AG09309 (cell line): ENCODE data around the gene THBS1.

Source experiments
- DNase-seq: peaks from one replicate; pipeline ENCODE4 v3.0.0-alpha.2; 2010; ENCODE audit warnings: low read depth
- H3K4me3 ChIP-seq: 2 replicates; pipeline ENCODE4 v1.5.1; 2011; ENCODE audit warnings: mild to moderate bottlenecking, low read depth, low read length, moderate library complexity; ENCODE audit not compliant: control insufficient read depth
- TF ChIP-seq, protein P1 (sequence below): IDR thresholded peaks from 2 replicates; pipeline ENCODE4 v1.5.1; 2011; ENCODE audit warnings: mild to moderate bottlenecking, low read depth, low read length, inconsistent platforms; ENCODE audit not compliant: insufficient read depth, control insufficient read depth; ENCODE audit errors: missing control alignments

Gene THBS1

DNA sequence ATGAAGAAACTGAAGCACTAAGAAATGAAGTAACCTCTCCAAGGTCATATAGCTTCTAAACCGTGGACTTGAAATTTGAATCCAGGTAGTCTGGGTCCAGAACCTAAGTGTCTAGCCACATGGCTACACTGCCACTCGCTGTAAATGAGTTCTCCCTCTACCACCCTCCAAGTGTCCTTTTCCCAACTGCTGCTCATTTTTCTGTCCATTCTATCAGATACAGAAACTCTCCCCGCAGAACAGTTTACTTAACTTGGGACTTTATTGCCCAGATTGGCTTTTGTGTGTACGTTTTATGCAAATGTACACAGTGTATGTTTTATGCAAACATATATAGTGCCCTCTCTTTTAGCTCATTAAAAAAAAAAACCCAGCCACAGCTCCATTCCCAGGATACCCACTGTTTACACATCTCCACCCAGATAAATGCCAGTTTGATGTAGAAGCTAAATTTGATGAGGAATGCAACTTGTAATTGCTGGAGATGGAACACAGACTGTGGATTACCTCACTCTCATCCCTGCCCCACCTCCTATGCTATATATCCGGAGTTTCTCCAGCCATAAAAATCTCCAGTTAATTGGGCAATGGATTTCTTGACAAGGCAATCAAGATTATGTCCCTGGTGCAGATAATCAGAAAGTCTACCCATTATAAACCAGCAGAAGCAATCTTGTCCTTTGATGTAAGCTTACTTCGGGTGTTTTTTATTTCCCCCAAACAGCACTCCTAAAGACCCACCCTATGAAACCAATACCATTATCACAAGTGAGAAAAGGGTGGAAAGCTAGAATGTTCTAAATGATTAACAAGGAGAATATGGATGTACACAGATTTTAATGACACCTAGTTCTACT, 42.0 kb downstream of the THBS1 start:
- no peak overlapping the region for H3K4me3 ChIP-seq
- DNase-seq, result no peak
- TF ChIP-seq, protein P1, sequence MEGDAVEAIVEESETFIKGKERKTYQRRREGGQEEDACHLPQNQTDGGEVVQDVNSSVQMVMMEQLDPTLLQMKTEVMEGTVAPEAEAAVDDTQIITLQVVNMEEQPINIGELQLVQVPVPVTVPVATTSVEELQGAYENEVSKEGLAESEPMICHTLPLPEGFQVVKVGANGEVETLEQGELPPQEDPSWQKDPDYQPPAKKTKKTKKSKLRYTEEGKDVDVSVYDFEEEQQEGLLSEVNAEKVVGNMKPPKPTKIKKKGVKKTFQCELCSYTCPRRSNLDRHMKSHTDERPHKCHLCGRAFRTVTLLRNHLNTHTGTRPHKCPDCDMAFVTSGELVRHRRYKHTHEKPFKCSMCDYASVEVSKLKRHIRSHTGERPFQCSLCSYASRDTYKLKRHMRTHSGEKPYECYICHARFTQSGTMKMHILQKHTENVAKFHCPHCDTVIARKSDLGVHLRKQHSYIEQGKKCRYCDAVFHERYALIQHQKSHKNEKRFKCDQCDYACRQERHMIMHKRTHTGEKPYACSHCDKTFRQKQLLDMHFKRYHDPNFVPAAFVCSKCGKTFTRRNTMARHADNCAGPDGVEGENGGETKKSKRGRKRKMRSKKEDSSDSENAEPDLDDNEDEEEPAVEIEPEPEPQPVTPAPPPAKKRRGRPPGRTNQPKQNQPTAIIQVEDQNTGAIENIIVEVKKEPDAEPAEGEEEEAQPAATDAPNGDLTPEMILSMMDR, result no peak

DNA sequence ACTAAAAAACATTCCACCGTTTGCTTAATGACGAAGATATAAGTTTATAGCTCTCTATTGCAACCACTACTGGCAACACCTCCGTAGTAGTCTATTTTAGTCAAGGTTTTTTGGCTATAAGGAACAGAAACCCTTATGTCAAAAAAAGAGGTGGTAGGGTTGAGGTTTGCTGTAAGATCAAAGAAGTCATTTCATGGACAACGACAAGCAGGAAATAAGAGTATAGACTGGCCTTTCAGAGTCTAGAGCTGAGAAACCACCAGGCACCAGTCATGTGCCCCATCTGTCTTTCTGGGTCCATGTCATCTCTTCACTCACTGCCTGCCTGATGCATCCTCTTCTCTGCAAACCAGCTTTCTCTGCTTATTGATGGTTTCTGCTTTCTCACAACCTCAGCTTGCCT, 42.7 kb downstream of the THBS1 start:
- no peak for DNase-seq
- TF ChIP-seq, protein P1, result no peak
- no peak overlapping the region for H3K4me3 ChIP-seq

DNA sequence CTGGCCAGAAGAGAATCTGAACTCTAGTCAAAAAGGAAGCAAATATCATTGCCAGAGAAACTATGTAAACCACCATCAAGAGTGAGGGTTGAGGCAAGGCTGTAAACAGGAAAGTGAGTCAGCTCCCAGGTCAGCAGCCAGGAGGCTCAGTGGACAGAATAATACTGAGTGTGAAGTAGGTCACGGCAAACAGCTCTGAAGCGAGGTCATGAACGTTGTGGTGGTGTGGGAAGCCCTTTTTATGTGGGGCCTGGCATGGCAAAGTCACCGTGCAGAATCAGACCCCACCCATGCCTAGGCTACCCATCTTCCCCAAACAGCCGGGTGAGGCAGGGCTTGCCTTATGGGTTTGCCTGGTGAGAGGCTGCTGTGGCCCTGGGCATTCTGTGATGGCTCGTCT, 43.9 kb downstream of the THBS1 start:
- DNase-seq, result peak; percentile 82
- TF ChIP-seq, protein P1, result no peak

DNA sequence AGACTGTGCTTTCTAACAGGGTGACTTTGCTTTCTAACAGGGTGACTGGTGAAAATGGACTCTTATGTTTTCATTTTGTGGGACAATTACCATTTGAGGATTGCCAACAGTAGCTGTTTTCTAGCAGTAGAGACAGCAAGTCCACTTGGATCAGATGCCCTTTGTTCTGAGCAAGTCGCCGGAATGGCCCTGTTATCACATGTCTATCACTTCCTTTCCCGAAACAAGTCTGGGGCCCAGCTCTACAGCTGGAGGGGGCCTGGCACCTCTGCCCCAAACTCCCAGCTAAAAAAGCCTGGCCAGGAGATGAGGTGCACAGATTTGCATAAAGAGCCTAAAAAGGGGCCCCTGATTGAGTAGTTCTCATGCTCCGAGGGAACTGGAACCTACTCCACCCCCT, 44.6 kb downstream of the THBS1 start:
- no peak for DNase-seq
- TF ChIP-seq, protein P1, result no peak
- H3K4me3 ChIP-seq, result no peak overlapping the region

More for the DNA sequence above, 43.9 kb downstream of the THBS1 start:
- no peak overlapping the region for H3K4me3 ChIP-seq

DNA sequence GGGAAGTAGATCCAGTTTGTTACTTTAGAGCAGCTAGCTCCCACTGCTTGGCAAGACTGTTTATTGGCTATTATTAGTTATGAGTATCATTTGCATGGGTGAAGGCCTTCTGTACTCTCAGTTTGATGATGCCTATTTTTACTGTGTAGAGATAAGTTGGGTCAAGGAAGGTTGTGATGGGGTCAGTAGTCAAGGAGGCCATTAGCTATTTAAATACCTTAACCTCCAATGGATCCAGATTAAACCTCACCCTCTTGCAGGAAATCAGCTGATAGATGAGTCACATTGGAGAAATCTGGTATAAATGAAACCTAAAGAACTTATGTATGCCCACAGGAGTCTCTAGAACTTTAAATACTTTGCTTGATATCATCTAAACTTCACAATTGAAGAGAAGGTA, 45.0 kb downstream of the THBS1 start:
- DNase-seq, result no peak
- TF ChIP-seq, protein P1, result no peak
- H3K4me3 ChIP-seq, result no peak overlapping the region

DNA sequence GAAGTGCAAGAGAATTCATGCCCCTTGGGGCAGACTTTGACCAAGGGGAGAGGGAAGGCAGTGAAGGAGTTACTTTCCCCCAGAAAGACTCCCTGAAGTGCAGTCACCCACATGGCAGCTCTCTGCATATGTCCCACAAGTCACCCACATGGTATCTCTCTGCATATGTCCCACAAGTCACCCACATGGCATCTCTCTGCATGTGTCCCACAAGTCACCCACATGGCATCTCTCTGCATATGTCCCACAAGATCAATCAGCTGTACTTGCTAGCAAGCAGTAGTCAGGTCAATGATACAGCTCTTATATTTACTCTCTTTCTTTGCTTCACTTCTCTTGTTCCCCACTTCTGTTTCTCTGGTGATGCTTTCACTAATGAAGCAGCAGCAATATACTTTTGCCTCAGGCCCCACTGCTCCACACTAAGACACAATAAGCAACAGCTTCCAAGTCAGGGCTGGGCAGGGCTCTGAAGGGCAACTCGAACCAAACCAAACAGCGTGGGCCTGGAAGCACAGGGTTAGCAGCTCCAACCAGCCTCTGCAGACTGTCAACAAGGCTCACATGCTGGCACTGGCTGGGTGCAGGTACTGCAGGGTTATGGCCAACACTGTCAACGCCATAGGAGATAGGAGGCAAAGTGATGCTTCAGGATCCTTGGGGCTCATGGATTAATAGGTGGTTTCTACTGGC, 46.7 kb downstream of the THBS1 start:
- TF ChIP-seq, protein P1, result no peak
- no peak overlapping the region for H3K4me3 ChIP-seq
- DNase-seq, result no peak
